ENCODE data around the gene FEZ2. TPM values are rescaled to one million over a fixed set of nuclear protein-coding genes. Genes with fewer than 3 reads are reported as not detected.
A peak's percentile ranks its signal among the peaks of the same experiment; 100 is the strongest.

Gene FEZ2
- total RNA-seq, 1 donor from 2014 or later, result 54.0 TPM

DNA sequence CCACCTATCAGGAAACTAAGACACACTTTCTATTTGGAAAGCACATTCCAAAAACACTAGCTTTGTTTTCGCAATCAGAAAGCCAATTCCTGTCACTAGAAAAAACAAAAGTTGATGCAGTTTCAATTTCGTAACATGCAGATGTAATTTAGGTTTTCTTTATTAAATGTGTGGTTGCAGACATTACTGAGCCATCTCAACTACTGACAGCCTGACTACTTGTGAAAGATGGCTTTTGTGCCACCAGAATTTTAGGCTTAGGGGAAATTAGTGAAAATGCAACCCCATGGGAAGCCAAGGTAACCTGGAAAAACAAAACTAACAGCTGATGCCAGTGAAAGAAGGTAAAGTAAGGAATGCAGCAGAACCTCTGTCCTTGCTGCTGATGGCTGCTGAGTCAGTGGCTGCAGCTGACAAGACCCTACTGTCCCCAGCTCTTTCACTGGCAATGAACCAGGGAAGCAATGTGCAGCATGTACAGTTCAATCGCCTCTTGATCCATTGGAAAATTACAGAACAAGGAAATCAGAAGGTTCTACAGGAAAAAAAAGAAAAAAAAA is 34.9 kb downstream of the FEZ2 start:
- peak; percentile 48 to 63 for DNase-seq (ENCODE audit: low read depth in 2 of 2)

GRCh38 chr2:36562240-36562639 is 35.7 kb downstream of the FEZ2 start:
- DNase-seq (ENCODE audit: low read depth in 2 of 2), result peak in 1 of 2 donors; percentile 61

DNA sequence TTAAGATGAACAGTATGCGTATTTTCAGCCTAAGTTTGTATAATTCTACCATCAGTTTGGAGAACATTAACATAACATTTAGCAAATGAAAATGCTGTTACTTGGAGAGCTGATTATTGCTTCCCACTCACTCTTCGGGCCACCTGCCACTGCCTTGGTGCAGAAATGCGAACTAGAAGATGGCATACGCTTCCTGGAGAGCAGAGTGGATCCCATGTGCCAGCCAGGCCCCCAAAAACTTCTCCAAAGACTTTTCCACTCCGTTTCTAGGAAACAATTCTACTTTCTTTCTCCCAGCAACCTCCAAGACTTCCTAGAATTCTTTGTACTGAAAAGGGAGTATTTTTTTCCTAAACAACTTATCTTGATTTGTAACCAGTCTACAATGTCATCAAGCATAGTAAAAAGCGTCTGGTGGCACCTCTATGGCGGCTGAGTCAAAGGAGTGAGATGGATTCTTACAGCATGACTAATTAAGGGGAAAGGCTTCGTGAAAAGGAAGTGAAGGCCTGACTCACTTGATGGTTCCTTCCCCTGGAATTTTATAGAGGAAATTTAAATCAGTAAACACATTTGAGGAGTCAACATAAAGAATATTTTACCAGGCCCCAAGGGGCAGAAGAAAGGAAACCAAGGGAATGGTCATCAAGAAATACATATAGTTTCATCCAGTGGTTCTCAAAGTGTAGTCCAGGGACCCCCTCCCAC is 36.6 kb downstream of the FEZ2 start:
- peak; percentile 35 to 96 for DNase-seq (ENCODE audit: low read depth in 2 of 2)

DNA sequence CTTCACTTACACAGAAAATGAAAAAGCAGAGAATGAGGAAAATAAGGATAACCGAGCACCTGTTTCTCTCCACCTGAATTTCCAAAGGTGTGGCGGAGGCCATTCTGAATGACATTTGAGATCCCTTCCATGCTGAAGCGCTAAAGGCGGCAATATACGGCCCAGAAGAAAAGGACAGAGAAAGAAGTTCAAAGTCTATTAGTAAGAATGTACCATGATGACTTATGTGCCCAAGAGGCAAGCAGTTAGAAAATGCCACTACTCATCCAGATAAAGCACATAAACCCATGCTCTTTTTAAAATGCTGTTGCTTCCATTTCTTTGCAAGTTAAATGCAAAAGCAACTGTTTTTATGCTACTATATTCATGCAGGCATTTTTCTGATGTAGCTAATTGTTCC is 37.2 kb downstream of the FEZ2 start:
- no peak for DNase-seq (ENCODE audit: low read depth in 2 of 2)

- DNase-seq (ENCODE audit: low read depth in 2 of 2), result no peak
Observed at GRCh38 chr2:36559221-36559942, 38.6 kb downstream of the FEZ2 start.

GRCh38 chr2:36556842-36557241 is 41.1 kb downstream of the FEZ2 start:
- DNase-seq (ENCODE audit: low read depth in 2 of 2), result no peak

GRCh38 chr2:36555789-36556188 is 42.2 kb downstream of the FEZ2 start:
- no peak for DNase-seq (ENCODE audit: low read depth in 2 of 2)

- DNase-seq (ENCODE audit: low read depth in 2 of 2), result no peak
Observed at GRCh38 chr2:36554531-36554930, 43.4 kb downstream of the FEZ2 start.

GRCh38 chr2:36553683-36554082 is 44.3 kb downstream of the FEZ2 start:
- peak in 1 of 2 donors; percentile 24 for DNase-seq (ENCODE audit: low read depth in 2 of 2)

DNA sequence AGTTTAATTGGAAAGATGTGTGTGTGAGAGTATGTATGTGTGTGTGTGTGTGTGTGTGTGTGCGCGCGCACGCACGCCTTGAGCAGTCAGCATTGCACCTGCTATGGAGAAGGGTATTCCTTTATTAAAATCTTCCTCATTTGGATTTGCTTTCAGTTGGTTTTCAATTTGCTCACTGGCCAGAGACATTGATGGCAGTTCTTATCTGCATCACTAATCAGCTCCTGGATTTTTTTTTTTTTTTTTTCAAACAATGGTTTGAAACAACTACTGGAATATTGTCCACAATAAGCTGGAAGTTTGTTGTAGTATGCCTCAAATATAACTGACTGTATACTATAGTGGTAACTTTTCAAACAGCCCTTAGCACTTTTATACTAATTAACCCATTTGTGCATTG is 48.0 kb downstream of the FEZ2 start:
- no peak for DNase-seq (ENCODE audit: low read depth in 2 of 2)

- DNase-seq (ENCODE audit: low read depth in 2 of 2), result peak; percentile 40 to 87
Observed at GRCh38 chr2:36549165-36549574, 48.8 kb downstream of the FEZ2 start.

GRCh38 chr2:36547906-36548305 is 50.1 kb downstream of the FEZ2 start:
- no peak for DNase-seq (ENCODE audit: low read depth in 2 of 2)

- DNase-seq (ENCODE audit: low read depth in 2 of 2), result no peak
Observed at GRCh38 chr2:36545871-36546416, 52.0 kb downstream of the FEZ2 start.

- DNase-seq (ENCODE audit: low read depth in 2 of 2), result no peak
Observed at GRCh38 chr2:36544638-36545338, 53.2 kb downstream of the FEZ2 start.

DNA sequence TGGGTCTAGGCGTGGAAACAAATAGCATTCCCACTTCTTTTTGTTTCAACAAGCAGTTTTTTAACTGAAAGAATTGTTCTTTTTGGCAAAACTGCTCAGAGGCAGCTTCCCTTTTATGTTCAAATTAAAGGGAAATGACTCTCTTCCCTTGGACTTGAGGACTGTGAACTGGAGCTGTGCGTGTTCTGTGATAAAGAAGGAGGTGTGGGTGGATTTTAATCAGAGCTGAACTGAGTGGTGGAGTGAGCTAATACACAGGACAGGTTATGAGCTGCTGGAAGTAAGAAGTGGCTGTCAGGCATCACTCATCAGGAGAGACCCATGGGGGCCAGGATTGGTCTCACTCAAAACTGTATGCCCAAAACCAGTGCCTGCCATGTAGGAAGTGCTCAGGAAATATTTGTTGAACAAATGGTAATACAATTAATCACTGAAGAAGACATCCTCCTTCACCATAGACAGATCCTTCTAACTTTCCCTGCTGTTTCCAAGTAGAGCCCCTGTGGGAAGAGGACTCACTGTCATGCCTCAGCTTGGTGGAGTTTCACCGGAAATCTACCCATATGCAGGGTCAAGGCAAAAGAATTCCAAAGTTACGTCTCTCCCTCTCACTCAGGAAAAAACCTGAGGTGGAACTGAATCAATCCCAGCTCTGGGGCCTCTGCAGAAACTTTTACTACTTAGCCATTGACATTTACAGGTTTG is 55.9 kb downstream of the FEZ2 start:
- peak in 1 of 2 donors; percentile 74 for DNase-seq (ENCODE audit: low read depth in 2 of 2)

DNA sequence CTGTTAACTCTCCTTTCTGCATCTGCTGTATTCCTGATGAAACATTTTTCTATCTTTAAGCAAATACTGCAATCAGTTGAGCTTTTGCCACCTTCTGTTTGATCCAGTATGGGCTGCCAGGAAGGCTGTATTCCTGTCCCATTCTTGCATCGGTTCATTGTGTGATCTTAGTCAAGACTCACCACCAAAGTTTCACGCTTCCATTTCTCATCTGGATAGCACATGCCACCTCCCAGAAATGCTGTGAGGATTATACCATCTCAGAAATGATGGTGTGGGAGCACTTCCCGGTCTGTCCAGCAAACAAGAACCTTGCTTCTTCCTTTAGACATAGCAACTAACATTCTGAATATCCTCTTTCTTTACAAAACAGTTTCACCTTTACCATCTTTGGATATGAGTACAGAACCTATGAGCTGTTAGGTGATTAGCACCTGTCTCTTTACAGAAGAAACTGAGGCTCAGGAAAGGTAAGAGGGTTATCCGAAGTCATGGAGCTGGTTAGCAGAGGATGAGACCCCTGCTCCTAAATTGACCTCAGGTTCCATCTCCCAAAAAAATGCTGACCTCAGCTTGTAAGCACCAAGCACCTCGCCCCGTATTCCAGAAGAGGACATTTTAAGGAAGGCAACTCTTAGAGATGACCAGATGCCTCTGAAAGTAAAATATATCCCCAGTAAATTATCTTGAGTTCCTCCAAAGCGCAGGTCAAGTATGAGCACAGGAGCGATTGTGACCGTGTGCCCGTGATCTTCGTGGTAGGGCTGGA is 56.8 kb downstream of the FEZ2 start:
- DNase-seq (ENCODE audit: low read depth in 2 of 2), result no peak

DNA sequence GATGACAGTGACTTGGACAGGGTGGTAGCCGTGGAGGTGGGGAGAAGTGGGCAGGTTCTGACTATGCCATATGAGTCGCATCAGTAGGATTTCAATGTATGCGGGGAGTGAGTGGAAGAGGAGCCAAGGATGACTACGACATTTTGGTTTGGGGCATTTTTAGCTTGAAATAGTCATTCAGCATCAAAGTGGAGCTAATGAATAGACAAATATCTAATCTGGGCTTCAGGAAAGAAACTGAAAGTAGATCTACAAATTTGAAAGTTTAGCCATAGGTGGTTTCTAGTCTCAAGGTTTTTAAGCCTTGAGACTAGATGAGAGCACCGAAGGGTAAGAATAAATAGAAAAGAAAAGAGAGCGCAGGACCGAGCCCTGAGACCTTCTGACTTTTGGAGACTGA is 58.3 kb downstream of the FEZ2 start:
- no peak for DNase-seq (ENCODE audit: low read depth in 2 of 2)

DNA sequence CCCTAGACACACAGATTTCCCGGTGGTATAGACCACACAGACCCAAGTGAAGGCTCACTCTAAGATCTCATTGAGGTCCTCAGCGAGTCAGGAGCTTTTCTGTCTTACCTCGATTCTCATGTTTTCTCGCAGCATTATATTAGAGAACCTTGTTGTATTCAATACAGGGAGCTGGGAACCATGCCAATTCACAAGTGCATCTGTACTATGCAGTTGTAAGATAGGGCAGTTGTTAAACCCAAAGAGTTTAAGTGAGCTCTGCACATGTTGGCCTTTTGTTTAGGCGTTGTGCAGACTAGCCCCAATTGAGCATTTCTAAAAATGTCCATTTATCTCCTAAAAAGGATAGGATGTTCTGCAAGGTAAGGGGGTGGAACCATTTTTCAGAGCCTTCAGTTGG is 59.6 kb downstream of the FEZ2 start:
- DNase-seq (ENCODE audit: low read depth in 2 of 2), result no peak

GRCh38 chr2:36536776-36537175 is 61.2 kb downstream of the FEZ2 start:
- DNase-seq (ENCODE audit: low read depth in 2 of 2), result no peak

DNA sequence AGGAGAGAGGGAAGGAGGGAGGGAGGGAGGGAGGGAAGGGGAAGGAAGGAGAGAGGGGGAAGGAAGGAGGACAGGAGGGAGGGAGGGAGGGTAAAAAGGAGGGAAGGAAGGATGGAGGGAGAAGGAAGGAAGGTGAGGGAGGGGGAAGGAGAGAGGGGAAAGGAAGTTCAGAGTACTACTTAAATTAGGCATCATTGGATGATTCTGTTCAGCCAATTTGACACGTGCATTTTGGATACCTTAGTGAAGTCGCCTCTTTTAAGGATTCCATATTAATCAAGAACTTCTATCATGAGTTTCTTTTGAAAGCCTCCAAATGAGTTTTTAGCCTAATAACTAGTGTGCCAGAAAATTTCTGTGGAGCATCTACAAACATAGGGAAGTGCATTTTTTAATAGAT is 62.9 kb downstream of the FEZ2 start:
- no peak for DNase-seq (ENCODE audit: low read depth in 2 of 2)
